GM08714 (cell line): ENCODE measurements around the gene FBLN1.

Experiments
- H3K4me3 ChIP-seq: fragments of 200-500 bp; sonication (Bioruptor generic); 2 replicates; pipeline ENCODE4 v1.5.1; 2014; ENCODE audit warnings: mild to moderate bottlenecking, low read length, inconsistent platforms
- ZNF274 ChIP-seq: IDR thresholded peaks from 2 replicates; pipeline ENCODE4 v1.6.1; 2012; ENCODE audit warnings: mild to moderate bottlenecking, low read depth, low read length

FBLN1 gene

DNA sequence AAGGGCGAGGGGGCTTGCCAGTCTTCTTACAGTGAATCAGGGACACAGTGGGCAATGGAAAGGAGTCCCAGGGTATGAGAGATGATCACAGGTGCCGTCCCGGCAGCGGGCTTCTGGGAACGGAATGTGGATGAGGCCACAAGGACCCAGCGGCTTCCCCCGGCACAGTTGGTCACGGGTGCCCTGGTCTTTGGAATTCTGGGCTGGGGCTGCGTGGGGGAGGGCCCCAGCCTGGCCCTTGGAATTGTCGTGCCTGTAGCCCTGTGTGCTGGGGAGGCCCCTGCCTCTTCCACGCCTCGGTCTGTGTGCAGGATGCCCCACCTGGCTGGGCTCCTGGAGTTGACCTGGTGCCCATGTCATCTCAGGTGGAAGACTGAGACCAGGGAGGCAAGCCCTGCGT is 76.6 kb downstream of the FBLN1 start:
- TF ChIP-seq ZNF274: no peak
- H3K4me3 ChIP-seq: no peak overlapping the region

DNA sequence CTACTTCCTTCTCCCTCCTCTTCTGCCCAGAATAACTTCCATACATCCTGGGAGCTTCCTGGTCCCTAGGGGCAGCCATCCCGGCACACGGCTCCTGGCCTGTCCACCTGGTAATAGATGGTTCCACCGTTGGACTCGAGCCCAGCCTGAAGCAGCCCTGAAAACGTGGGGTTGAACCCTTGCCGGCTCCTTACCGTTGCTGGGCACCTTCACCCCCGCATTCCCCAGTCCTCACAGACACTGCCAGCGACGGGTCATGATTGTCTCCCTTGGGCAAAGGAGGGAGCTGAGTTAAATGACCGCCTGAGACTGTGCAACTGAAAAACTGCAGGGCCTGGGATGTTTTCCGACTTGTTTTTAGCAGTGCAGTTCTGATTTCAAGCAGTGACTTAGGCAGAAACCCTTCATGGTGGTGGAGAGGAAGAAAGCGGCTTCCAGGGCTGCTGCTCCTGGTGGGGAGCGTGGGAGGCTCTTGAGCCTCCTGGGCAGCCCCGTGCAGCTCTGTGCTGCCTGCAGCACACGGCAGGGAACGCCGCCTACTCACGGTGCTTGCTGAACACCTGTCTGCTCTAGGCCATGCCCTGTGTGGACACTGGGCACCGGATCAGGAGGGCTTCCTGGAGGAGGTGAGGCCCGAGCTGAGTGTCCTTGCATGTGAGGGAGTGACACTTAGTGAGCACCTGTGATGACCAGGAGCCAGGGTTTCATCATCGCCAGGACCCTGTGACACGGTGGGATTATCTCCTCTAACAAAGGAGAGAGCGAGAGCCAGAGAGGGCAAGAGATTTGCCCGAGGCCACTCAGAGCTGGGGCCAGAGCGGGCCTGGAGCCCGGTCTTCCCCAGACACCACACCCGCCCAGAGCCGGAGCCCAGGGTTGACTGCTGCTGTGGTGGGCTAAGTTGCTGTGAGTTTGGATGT is 77.4 kb downstream of the FBLN1 start:
- TF ChIP-seq ZNF274: no peak
- H3K4me3 ChIP-seq: no peak overlapping the region

- H3K4me3 ChIP-seq: no peak overlapping the region
- TF ChIP-seq ZNF274: no peak
Measured at GRCh38 chr22:45580726-45581381, 78.2 kb downstream of the FBLN1 start.

DNA sequence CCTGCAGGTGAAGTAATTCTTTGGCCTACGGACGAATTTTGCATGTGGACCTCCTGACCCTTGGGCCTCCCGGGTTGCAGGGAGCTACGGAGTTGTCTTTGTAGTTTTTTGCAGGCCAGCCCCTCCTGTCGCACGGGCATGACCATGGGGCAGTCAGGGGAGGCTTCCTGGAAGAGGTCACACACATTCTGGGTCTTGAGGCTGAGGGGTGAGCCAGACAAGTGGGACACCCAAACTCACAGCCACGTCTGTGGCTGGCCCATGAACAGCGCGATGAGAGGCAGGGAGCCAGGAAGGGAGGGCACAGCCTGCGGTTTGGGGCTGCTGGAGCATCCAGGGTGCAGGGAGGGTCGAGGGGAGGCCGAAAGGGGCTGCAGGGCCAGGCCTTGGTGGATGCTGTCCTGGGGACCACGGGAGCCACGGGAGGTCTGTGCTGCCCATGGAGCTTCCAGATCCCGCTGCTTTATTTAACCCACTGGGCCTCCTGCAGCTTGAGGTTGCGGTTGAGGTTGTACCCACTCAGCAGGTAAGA is 78.9 kb downstream of the FBLN1 start:
- no peak overlapping the region for H3K4me3 ChIP-seq
- no peak for TF ChIP-seq ZNF274

- H3K4me3 ChIP-seq: no peak overlapping the region
- TF ChIP-seq ZNF274: no peak
Measured at GRCh38 chr22:45582236-45582954, 79.7 kb downstream of the FBLN1 start.

DNA sequence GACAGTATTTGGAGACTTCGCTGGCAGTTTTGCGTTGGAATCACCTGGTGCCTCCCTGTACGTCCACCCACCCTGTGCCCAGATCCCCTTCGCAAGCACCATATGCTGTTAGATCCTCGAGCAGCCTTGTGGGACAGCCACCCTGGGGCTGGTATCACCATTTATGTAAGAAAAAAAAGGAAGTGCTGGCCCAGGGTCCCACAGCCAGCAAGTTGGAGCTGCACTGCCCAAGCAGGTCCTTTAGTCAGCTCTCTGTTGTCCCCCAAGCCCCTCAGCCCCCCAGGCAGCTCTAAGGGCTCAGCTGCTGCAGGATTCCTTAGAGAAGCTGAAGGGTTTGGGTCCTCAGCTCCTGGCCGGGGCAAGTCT is 80.3 kb downstream of the FBLN1 start:
- TF ChIP-seq ZNF274: no peak
- H3K4me3 ChIP-seq: no peak overlapping the region

GRCh38 chr22:45583504-45583903 is 80.8 kb downstream of the FBLN1 start:
- TF ChIP-seq ZNF274: no peak
- H3K4me3 ChIP-seq: no peak overlapping the region

- no peak for TF ChIP-seq ZNF274
- H3K4me3 ChIP-seq: no peak overlapping the region
Measured at GRCh38 chr22:45584121-45584570, 81.5 kb downstream of the FBLN1 start.

GRCh38 chr22:45584621-45585436 is 82.1 kb downstream of the FBLN1 start:
- H3K4me3 ChIP-seq: no peak overlapping the region
- TF ChIP-seq ZNF274: no peak

GRCh38 chr22:45585437-45585755 is 82.7 kb downstream of the FBLN1 start:
- no peak overlapping the region for H3K4me3 ChIP-seq
- TF ChIP-seq ZNF274: no peak

- H3K4me3 ChIP-seq: no peak overlapping the region
- no peak for TF ChIP-seq ZNF274
Measured at GRCh38 chr22:45585946-45586540, 83.4 kb downstream of the FBLN1 start.

GRCh38 chr22:45586651-45587405 is 84.1 kb downstream of the FBLN1 start:
- no peak overlapping the region for H3K4me3 ChIP-seq
- no peak for TF ChIP-seq ZNF274
